IMR-90 (cell line): ENCODE data around the gene AKAP1. TPM values are rescaled to one million over a fixed set of nuclear protein-coding genes. Genes with fewer than 3 reads are reported as not detected.

Experiments
- ATAC-seq: fragments of 200-7000 bp; cut with Tn5 transposase; 2 replicates; pipeline ENCODE4 v1.9.1; 2020; ENCODE audit warnings: low read depth, mild to moderate bottlenecking, moderate library complexity
- BruUV-seq: library from RNA; stranded (reverse); fragments of 400-500 nt; replicated peaks from 2 replicates; lab custom pipeline; 2021; lab: Mats Ljungman, UMichigan
- CTCF ChIA-PET: fragments of 300-600 bp; formaldehyde crosslinking; extraction: SDS; loops from one replicate; lab custom pipeline; 2021; ENCODE audit warnings: antibody characterized with exemption; lab: Yijun Ruan, JAX
- POLR2A ChIA-PET: fragments of 300-600 bp; sonication (Branson Sonifier 250); formaldehyde crosslinking; loops from one replicate; lab custom pipeline; 2022; ENCODE audit warnings: antibody characterized with exemption; ENCODE audit not compliant: unreplicated experiment; lab: Charles Lee
- DNase-seq: peaks from one replicate; pipeline ENCODE4 v3.0.0; 2013
- H2AFZ ChIP-seq: replicated peaks from 2 replicates; pipeline ENCODE3; 2013; ENCODE audit warnings: low read length, mild to moderate bottlenecking; ENCODE audit not compliant: poor library complexity
- H2AK5ac ChIP-seq: 2 replicates; pipeline ENCODE4 v1.6.1; 2013; ENCODE audit warnings: low read depth, low read length, inconsistent platforms
- H2AK9ac ChIP-seq: replicated peaks from 2 replicates; pipeline ENCODE3; 2013; ENCODE audit warnings: mild to moderate bottlenecking, low read depth, low read length, moderate library complexity; ENCODE audit not compliant: poor library complexity
- H2BK120ac ChIP-seq: 2 replicates; pipeline ENCODE4 v1.6.1; 2013; ENCODE audit warnings: low read depth, low read length, inconsistent platforms
- H2BK15ac ChIP-seq: 3 replicates; pipeline ENCODE4 v1.6.1; 2013; ENCODE audit warnings: low read depth, low read length, inconsistent platforms
- H2BK20ac ChIP-seq: 2 replicates; pipeline ENCODE4 v1.6.1; 2013; ENCODE audit warnings: low read depth, mild to moderate bottlenecking, inconsistent platforms, low read length, moderate library complexity
- H2BK5ac ChIP-seq: 2 replicates; pipeline ENCODE4 v1.6.1; 2013; ENCODE audit warnings: mild to moderate bottlenecking, low read depth, low read length, inconsistent platforms; ENCODE audit not compliant: poor library complexity, severe bottlenecking
- H3K14ac ChIP-seq: replicated peaks from 2 replicates; pipeline ENCODE4 v1.6.1; 2013; ENCODE audit warnings: low read depth, low read length, inconsistent platforms
- H3K18ac ChIP-seq: 2 replicates; pipeline ENCODE4 v1.6.1; 2013; ENCODE audit warnings: low read depth, low read length, control low read depth
- H3K23ac ChIP-seq: 2 replicates; pipeline ENCODE4 v1.6.1; 2013; ENCODE audit warnings: low read depth, low read length, inconsistent platforms
- H3K27ac ChIP-seq: 2 replicates; pipeline ENCODE4 v1.5.1; 2013; ENCODE audit warnings: mild to moderate bottlenecking, control low read depth, low read length; ENCODE audit not compliant: insufficient read depth
- H3K27me3 ChIP-seq: 2 replicates; pipeline ENCODE4 v1.6.1; 2013; ENCODE audit warnings: low read length; ENCODE audit not compliant: control insufficient read depth, insufficient read depth
- H3K36me3 ChIP-seq: 2 replicates; pipeline ENCODE4 v1.6.1; 2013; ENCODE audit warnings: low read length, mixed read lengths; ENCODE audit not compliant: control insufficient read depth, insufficient read depth
- H3K4ac ChIP-seq: 2 replicates; pipeline ENCODE4 v1.6.1; 2013; ENCODE audit warnings: low read depth, low read length, inconsistent platforms
- H3K4me1 ChIP-seq: 2 replicates; pipeline ENCODE4 v1.6.1; 2013; ENCODE audit warnings: low read length, mixed read lengths; ENCODE audit not compliant: control insufficient read depth, insufficient read depth
- H3K4me2 ChIP-seq: 2 replicates; pipeline ENCODE4 v1.6.1; 2013; ENCODE audit warnings: low read depth, mild to moderate bottlenecking, control low read depth, low read length, moderate library complexity
- H3K4me3 ChIP-seq: 2 replicates; pipeline ENCODE4 v1.5.1; 2013; ENCODE audit warnings: low read depth, mild to moderate bottlenecking, control low read depth, low read length, moderate library complexity; ENCODE audit not compliant: insufficient read depth
- H3K56ac ChIP-seq: 2 replicates; pipeline ENCODE4 v1.6.1; 2013; ENCODE audit warnings: low read length, inconsistent platforms; ENCODE audit not compliant: insufficient read depth; ENCODE audit errors: extremely low read depth
- H3K79me1 ChIP-seq, 2 experiments: 2 replicates each; pipeline ENCODE4 v1.6.1; 2013; ENCODE audit warnings: low read length in 2 of 2, inconsistent platforms in 1 of 2, low read depth in 1 of 2
- H3K9ac ChIP-seq: 2 replicates; pipeline ENCODE4 v1.6.1; 2013; ENCODE audit warnings: low read depth, low read length, control low read depth
- H3K9me1 ChIP-seq: 2 replicates; pipeline ENCODE4 v1.6.1; 2013; ENCODE audit warnings: low read length, inconsistent platforms; ENCODE audit not compliant: insufficient read depth
- H3K9me3 ChIP-seq: 2 replicates; pipeline ENCODE4 v1.6.1; 2013; ENCODE audit warnings: low read length; ENCODE audit not compliant: control insufficient read depth, insufficient read depth
- H4K20me1 ChIP-seq: 2 replicates; pipeline ENCODE4 v1.6.1; 2013; ENCODE audit warnings: low read length, inconsistent platforms; ENCODE audit not compliant: insufficient read depth
- H4K5ac ChIP-seq: 2 replicates; pipeline ENCODE4 v1.6.1; 2013; ENCODE audit warnings: mild to moderate bottlenecking, low read depth, low read length, control low read depth
- H4K8ac ChIP-seq, 2 experiments: 2 replicates each; pipeline ENCODE4 v1.6.1; 2013; ENCODE audit warnings: low read depth in 2 of 2, low read length in 2 of 2, control low read depth in 1 of 2, inconsistent platforms in 1 of 2
- H4K91ac ChIP-seq: 2 replicates; pipeline ENCODE4 v1.6.1; 2013; ENCODE audit warnings: low read depth, low read length, inconsistent platforms; ENCODE audit not compliant: insufficient read depth
- CHD1 ChIP-seq: IDR thresholded peaks from 2 replicates; pipeline ENCODE4 v1.6.1; 2012; ENCODE audit warnings: low read depth, low read length, improper control_type of control experiment
- FOS ChIP-seq: fragments of 150-350 bp; IDR thresholded peaks from 2 replicates; pipeline ENCODE4 v1.6.1; 2016; ENCODE audit warnings: low read depth, low read length
- MAFK ChIP-seq: IDR thresholded peaks from 2 replicates; pipeline ENCODE4 v1.6.1; 2012; ENCODE audit warnings: low read depth, low read length, improper control_type of control experiment
- MAZ ChIP-seq: IDR thresholded peaks from 2 replicates; pipeline ENCODE4 v1.6.1; 2012; ENCODE audit warnings: low read depth, mild to moderate bottlenecking, low read length, improper control_type of control experiment, moderate library complexity, borderline replicate concordance
- MXI1 ChIP-seq: IDR thresholded peaks from 2 replicates; pipeline ENCODE4 v1.6.1; 2012; ENCODE audit warnings: low read depth, mild to moderate bottlenecking, low read length, moderate library complexity, borderline replicate concordance
- POLR2A ChIP-seq: IDR thresholded peaks from 2 replicates; pipeline ENCODE4 v1.6.1; 2012; ENCODE audit warnings: mild to moderate bottlenecking, low read depth, low read length
- RAD21 ChIP-seq: IDR thresholded peaks from 2 replicates; pipeline ENCODE4 v1.6.1; 2012; ENCODE audit warnings: low read length, improper control_type of control experiment
- RCOR1 ChIP-seq: IDR thresholded peaks from 2 replicates; pipeline ENCODE4 v1.6.1; 2012; ENCODE audit warnings: mild to moderate bottlenecking, low read length, improper control_type of control experiment; ENCODE audit not compliant: insufficient replicate concordance
- SMC3 ChIP-seq: fragments of 150-350 bp; IDR thresholded peaks from 2 replicates; pipeline ENCODE4 v1.6.1; 2016; ENCODE audit warnings: low read depth, mild to moderate bottlenecking, antibody characterized with exemption, low read length, moderate library complexity
- WGBS, 2 experiments: methylation state at CpG; one replicate each; pipeline versions ENCODE4 v1.1.5 to v1.1.7; 2013; ENCODE audit warnings: missing lambda C conversion rate in 2 of 2; ENCODE audit not compliant: insufficient read length in 1 of 2; ENCODE audit errors: extremely low coverage in 2 of 2; 5-methylcytosine and 5-hydroxymethylcytosine counted together
- dilution Hi-C: fragments of 300-500 bp; cut with HindIII; formaldehyde crosslinking; loops from one replicate; pipeline ENCODE4 v1.14.3; 2018; ENCODE audit warnings: low sequenced_read_pairs; ENCODE audit not compliant: unreplicated experiment
- in situ Hi-C: fragments of 300-500 bp; cut with MboI; formaldehyde crosslinking; loops from 3 replicates; pipeline ENCODE4 v1.14.3; 2019; ENCODE audit warnings: low sequenced_read_pairs, inconsistent platforms, mixed read lengths
- intact Hi-C: fragments of 100-400 bp; cut with micrococcal nuclease; formaldehyde crosslinking; loops from 2 replicates; pipeline ENCODE4 v1.10.0; 2022
- polyA plus RNA-seq, 3 experiments: library from polyadenylated mRNA; depleted of rRNA; stranded (reverse); fragments of >200 nt; gene quantifications; 2 replicates each; pipeline ENCODE4 v1.2.3, GENCODE V29; 2012; ENCODE audit warnings: low replicate concordance in 1 of 3
- total RNA-seq: library from RNA; depleted of rRNA; stranded (reverse); fragments of >200 nt; gene quantifications from 2 replicates; pipeline ENCODE4 v1.2.3, GENCODE V29; 2012
- TF ChIP-seq, protein P1 (sequence below): fragments of 150-350 bp; IDR thresholded peaks from 2 replicates; pipeline ENCODE4 v1.6.1; 2016; ENCODE audit warnings: low read depth, mild to moderate bottlenecking, low read length, moderate library complexity, borderline replicate concordance
- TF ChIP-seq, protein P2 (sequence below): fragments of 150-350 bp; IDR thresholded peaks from 2 replicates; pipeline ENCODE4 v1.6.1; 2017; ENCODE audit warnings: mild to moderate bottlenecking, antibody characterized with exemption, low read length, low read depth
- TF ChIP-seq, protein P3 (sequence below): conservative IDR thresholded peaks from 2 replicates; pipeline ENCODE4 v1.5.1; 2012; ENCODE audit warnings: mild to moderate bottlenecking, low read depth, low read length, improper control_type of control experiment

The AKAP1 gene
- total and polyA plus RNA-seq, 2 of the 4 experiments (the other 2 are of a cell fraction), result 10.2 to 17.4 TPM

DNA sequence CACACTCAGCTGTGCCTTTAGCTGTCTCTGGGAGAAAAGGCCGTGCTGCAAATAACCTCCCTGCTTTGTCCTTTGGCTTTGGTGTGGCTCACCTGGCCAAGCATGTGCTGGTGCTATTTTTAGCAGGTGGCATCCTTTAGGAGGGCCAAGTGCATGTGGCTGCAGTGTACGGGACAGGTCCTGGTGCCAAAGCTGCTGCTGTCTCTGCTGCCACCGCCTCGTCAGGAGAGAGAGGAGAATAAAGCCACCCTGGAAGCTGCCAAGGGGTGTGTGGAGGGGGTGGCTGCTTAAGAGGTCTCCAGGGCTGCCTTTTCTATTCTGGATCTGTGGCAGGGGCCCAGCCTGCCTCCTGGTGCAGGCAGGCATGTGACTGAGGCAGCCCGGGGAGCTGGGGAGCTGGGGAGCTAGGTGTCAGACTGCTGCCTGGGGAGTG is 6.2 kb downstream of the AKAP1 start:
- in situ Hi-C loops, result no loop called here
- peaks cover 4% of the 10 kb centered on the region for H4K20me1 ChIP-seq
- H3K56ac ChIP-seq, result no peak overlapping the region
- H2BK20ac ChIP-seq, result no peak overlapping the region
- ChIA-PET CTCF (no interaction called here), POLR2A (no interaction called here)
- no peaks in the 10 kb centered on the region for H3K27me3 ChIP-seq
- ATAC-seq (no peak), DNase-seq (no peak)
- peaks cover 18 to 31% of the 10 kb centered on the region in 2 experiments; a peak in 3 of 4 replicates for H3K79me1 ChIP-seq
- no peak overlapping the region for H3K27ac ChIP-seq
- no peak overlapping the region for H2AK9ac ChIP-seq
- no peak overlapping the region for H3K18ac ChIP-seq
- intact Hi-C loops, result no loop called here
- no peak overlapping the region for H2BK15ac ChIP-seq
- no TSS peak for BruUV-seq
- H4K8ac ChIP-seq, result no peak overlapping the region
- H2AK5ac ChIP-seq, result no peak overlapping the region
- no peak overlapping the region for H2BK120ac ChIP-seq
- dilution Hi-C loops, result no loop called here
- H3K4ac ChIP-seq, result no peak overlapping the region
- no peaks in the 10 kb centered on the region for H3K9me3 ChIP-seq
- H3K23ac ChIP-seq, result no peak overlapping the region
- no peak overlapping the region for H3K14ac ChIP-seq
- H3K4me2 ChIP-seq, result no peak overlapping the region
- no peak overlapping the region for H4K91ac ChIP-seq
- H3K36me3 ChIP-seq, result no peaks in the 10 kb centered on the region
- H3K9me1 ChIP-seq, result no peaks in the 10 kb centered on the region
- WGBS, 2 experiments, result no CpG with 5 or more reads among the region's 5 CpGs
- H2BK5ac ChIP-seq, result no peak overlapping the region
- H2AFZ ChIP-seq, result no peak overlapping the region
- H3K4me1 ChIP-seq, result peaks cover 1% of the 10 kb centered on the region; the same call in 1 of the 2 replicates
- TF ChIP-seq, protein P1, sequence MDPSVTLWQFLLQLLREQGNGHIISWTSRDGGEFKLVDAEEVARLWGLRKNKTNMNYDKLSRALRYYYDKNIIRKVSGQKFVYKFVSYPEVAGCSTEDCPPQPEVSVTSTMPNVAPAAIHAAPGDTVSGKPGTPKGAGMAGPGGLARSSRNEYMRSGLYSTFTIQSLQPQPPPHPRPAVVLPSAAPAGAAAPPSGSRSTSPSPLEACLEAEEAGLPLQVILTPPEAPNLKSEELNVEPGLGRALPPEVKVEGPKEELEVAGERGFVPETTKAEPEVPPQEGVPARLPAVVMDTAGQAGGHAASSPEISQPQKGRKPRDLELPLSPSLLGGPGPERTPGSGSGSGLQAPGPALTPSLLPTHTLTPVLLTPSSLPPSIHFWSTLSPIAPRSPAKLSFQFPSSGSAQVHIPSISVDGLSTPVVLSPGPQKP, result no peak
- TF ChIP-seq MXI1 (no peak), SMC3 (no peak), POLR2A (no peak), RAD21 (no peak), MAFK (no peak), MAZ (no peak), RCOR1 (no peak), CHD1 (no peak), FOS (no peak)
- TF ChIP-seq, protein P2, sequence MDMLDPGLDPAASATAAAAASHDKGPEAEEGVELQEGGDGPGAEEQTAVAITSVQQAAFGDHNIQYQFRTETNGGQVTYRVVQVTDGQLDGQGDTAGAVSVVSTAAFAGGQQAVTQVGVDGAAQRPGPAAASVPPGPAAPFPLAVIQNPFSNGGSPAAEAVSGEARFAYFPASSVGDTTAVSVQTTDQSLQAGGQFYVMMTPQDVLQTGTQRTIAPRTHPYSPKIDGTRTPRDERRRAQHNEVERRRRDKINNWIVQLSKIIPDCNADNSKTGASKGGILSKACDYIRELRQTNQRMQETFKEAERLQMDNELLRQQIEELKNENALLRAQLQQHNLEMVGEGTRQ, result no peak
- TF ChIP-seq, protein P3, sequence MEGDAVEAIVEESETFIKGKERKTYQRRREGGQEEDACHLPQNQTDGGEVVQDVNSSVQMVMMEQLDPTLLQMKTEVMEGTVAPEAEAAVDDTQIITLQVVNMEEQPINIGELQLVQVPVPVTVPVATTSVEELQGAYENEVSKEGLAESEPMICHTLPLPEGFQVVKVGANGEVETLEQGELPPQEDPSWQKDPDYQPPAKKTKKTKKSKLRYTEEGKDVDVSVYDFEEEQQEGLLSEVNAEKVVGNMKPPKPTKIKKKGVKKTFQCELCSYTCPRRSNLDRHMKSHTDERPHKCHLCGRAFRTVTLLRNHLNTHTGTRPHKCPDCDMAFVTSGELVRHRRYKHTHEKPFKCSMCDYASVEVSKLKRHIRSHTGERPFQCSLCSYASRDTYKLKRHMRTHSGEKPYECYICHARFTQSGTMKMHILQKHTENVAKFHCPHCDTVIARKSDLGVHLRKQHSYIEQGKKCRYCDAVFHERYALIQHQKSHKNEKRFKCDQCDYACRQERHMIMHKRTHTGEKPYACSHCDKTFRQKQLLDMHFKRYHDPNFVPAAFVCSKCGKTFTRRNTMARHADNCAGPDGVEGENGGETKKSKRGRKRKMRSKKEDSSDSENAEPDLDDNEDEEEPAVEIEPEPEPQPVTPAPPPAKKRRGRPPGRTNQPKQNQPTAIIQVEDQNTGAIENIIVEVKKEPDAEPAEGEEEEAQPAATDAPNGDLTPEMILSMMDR, result no peak
- no peak overlapping the region for H4K5ac ChIP-seq
- H3K9ac ChIP-seq, result no peak overlapping the region
- no peak overlapping the region for H3K4me3 ChIP-seq
